ENCODE measurements around the gene FAM170B.

The FAM170B gene

DNA sequence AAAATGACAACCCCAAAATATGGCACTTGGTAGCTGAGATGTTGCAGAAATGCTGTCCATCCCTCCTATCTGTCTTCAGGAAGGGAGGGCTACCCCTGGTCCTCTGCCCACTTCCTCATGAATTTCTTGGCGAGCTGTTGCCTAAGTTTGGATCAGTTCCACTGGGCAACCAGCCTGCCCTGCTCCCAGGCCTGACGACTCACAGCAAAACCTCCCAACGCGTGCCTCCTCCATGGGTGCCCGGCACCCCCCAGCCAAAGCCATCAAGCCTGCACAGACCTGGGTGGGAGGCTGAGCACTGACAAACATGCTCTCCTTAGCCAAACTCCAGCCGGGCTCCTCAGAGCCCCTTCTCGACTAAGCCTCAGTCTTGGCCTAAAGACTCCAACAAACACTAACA lies 27.4 kb downstream of the FAM170B start:
- no peak for DNase-seq (ENCODE audit: low read depth)
- H3K4me3 ChIP-seq (ENCODE audit: low read depth, low read length): no peak overlapping the region
- TF ChIP-seq, protein P1, sequence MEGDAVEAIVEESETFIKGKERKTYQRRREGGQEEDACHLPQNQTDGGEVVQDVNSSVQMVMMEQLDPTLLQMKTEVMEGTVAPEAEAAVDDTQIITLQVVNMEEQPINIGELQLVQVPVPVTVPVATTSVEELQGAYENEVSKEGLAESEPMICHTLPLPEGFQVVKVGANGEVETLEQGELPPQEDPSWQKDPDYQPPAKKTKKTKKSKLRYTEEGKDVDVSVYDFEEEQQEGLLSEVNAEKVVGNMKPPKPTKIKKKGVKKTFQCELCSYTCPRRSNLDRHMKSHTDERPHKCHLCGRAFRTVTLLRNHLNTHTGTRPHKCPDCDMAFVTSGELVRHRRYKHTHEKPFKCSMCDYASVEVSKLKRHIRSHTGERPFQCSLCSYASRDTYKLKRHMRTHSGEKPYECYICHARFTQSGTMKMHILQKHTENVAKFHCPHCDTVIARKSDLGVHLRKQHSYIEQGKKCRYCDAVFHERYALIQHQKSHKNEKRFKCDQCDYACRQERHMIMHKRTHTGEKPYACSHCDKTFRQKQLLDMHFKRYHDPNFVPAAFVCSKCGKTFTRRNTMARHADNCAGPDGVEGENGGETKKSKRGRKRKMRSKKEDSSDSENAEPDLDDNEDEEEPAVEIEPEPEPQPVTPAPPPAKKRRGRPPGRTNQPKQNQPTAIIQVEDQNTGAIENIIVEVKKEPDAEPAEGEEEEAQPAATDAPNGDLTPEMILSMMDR (IDR thresholded peaks at IDR 0.05; ENCODE audit: low read depth, low read length, missing control alignments): no peak

DNA sequence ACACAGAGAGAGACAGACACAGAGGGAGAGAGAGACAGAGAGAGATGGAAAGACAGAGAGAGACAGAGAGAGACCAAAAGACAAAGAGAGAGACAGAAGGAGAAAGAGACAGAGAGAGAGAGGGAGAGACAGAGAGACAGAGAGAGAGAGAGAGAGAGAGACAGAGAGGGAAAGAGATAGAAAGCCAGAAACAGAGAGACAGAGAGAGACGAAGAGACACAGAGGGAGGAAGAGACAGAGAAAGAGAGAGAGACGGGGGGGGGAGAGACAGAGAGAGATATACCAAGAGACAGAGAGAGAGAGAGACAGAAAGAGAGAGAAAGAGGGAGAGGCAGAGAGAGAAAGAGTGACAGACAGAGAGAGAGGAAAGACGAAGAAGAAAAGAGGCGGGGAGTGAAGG lies 28.7 kb downstream of the FAM170B start:
- DNase-seq (ENCODE audit: low read depth): no peak
- no peak overlapping the region for H3K4me3 ChIP-seq (ENCODE audit: low read depth, low read length)
- TF ChIP-seq, protein P1 (IDR thresholded peaks at IDR 0.05; ENCODE audit: low read depth, low read length, missing control alignments): no peak

DNA sequence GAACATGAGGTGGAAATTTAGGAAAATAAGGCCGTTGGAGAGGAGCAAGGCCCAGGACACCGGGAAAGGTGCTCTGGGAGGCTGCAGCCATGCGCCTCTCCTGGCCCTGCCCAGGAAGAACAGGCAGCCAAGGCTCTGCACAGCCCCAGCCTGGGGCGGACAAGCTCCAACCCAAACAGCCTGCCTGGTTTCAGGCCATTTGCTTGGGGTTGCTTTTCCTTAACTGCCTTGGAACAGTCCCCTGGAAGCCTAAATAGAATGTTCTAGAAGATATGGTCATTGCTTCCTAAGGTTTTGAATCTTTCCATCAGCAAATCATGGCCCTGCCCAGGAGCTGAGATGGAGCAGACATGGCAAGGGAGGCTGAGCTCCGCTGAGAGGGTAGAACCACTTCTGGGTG lies 29.5 kb downstream of the FAM170B start:
- no peak overlapping the region for H3K4me3 ChIP-seq (ENCODE audit: low read depth, low read length)
- TF ChIP-seq, protein P1 (IDR thresholded peaks at IDR 0.05; ENCODE audit: low read depth, low read length, missing control alignments): no peak
- DNase-seq (ENCODE audit: low read depth): no peak

- H3K4me3 ChIP-seq (ENCODE audit: low read depth, low read length): no peak overlapping the region
- no peak for DNase-seq (ENCODE audit: low read depth)
- TF ChIP-seq, protein P1 (IDR thresholded peaks at IDR 0.05; ENCODE audit: low read depth, low read length, missing control alignments): no peak
Measured at GRCh38 chr10:49103761-49104160, 30.1 kb downstream of the FAM170B start.

- TF ChIP-seq, protein P1 (IDR thresholded peaks at IDR 0.05; ENCODE audit: low read depth, low read length, missing control alignments): no peak
- no peak overlapping the region for H3K4me3 ChIP-seq (ENCODE audit: low read depth, low read length)
- no peak for DNase-seq (ENCODE audit: low read depth)
Measured at GRCh38 chr10:49099046-49099445, 34.8 kb downstream of the FAM170B start.

DNA sequence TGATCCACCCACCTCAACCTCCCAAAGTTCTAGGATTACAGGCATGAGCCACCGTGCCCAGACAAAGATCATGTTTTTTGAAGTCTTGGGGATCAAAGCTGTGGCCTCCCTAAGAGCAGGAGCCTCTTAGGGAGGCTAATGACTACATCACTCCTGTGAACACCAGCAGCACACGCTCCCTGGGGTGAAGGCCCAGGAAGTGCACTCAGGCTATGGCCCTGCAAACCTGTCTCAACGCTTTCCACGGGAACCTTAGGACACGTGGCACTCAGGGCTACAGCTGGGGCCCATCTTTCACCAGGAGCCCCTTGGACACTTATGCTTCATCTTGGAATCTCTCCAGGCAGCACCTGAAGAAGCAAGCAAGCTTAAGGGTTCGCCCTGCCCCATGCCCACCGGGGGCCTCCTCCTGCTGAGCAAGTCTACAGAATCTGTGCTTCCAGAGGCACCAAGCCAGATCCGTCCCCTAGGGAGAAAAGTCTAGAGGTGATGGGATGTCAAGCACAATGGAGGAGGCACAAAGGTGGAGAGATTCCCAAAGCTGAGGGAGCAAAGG lies 36.9 kb downstream of the FAM170B start:
- H3K4me3 ChIP-seq (ENCODE audit: low read depth, low read length): no peak overlapping the region
- TF ChIP-seq, protein P1 (IDR thresholded peaks at IDR 0.05; ENCODE audit: low read depth, low read length, missing control alignments): no peak
- DNase-seq (ENCODE audit: low read depth): no peak

GRCh38 chr10:49094646-49095045 lies 39.2 kb downstream of the FAM170B start:
- TF ChIP-seq, protein P1 (IDR thresholded peaks at IDR 0.05; ENCODE audit: low read depth, low read length, missing control alignments): no peak
- no peak overlapping the region for H3K4me3 ChIP-seq (ENCODE audit: low read depth, low read length)
- no peak for DNase-seq (ENCODE audit: low read depth)
